Measurements from ENCODE around the gene BHMT. TPM values are rescaled to one million over a fixed set of nuclear protein-coding genes. Genes with fewer than 3 reads are reported as not detected.

Gene BHMT
- total RNA-seq, 1 experiment from 2014 or later, result 1.2 TPM

GRCh38 chr5:79107020-79107796 is 4.4 kb upstream of the BHMT start (continued):
- TF ChIP-seq E2F4 (CRISPR knock-in tag; IDR thresholded peaks at IDR 0.05; ENCODE audit: borderline replicate concordance, low read depth) (no peak), FOXK1 (CRISPR knock-in tag; IDR thresholded peaks at IDR 0.05) (no peak)

GRCh38 chr5:79108086-79108485 is 3.5 kb upstream of the BHMT start:
- CTCF ChIA-PET, result interaction anchor here (3.3 kb wide), 1 partner anchor 83 kb away, joined by 18 read pairs; no protein-coding TSS in a partner anchor
- no peak overlapping the region for H3K4me3 Mint-ChIP-seq
- POLR2A ChIA-PET, result no interaction called here
- H3K27ac Mint-ChIP-seq, result no peak overlapping the region
- H3K4me1 Mint-ChIP-seq, result peaks cover 8% of the 10 kb centered on the region; the same call in 1 of the 2 replicates
- H3K9me3 Mint-ChIP-seq, result no peaks in the 10 kb centered on the region
- no peaks in the 10 kb centered on the region for H3K36me3 Mint-ChIP-seq
- no peak for DNase-seq (ENCODE audit: low spot score)
- ATAC-seq, result no peak
- peaks cover 32% of the 10 kb centered on the region for H3K27me3 Mint-ChIP-seq (ENCODE audit: low read depth)
- TF ChIP-seq ZMAT4 (CRISPR knock-in tag; IDR thresholded peaks at IDR 0.05), result no peak
- no peak for TF ChIP-seq ZNF317 (CRISPR knock-in tag; IDR thresholded peaks at IDR 0.05; ENCODE audit: borderline replicate concordance, low read depth)

- H3K27me3 Mint-ChIP-seq (ENCODE audit: low read depth), result peaks cover 40% of the 10 kb centered on the region
- TF ChIP-seq ZBTB43 (CRISPR knock-in tag; IDR thresholded peaks at IDR 0.05) (no peak), SP1 (CRISPR knock-in tag; conservative IDR thresholded peaks at IDR 0.05) (no peak), ZNF532 (CRISPR knock-in tag; IDR thresholded peaks at IDR 0.05; ENCODE audit: borderline replicate concordance) (no peak), FOXP4 (CRISPR knock-in tag; IDR thresholded peaks at IDR 0.05) (no peak), ZNF396 (CRISPR knock-in tag; IDR thresholded peaks at IDR 0.05; ENCODE audit: borderline replicate concordance) (no peak)
- CTCF ChIA-PET, result interaction anchor here (1.2 to 1.6 kb wide), 4 partner anchors 24 to 210 kb away, joined by 5 to 15 read pairs (median 11); no protein-coding TSS in a partner anchor
- DNase-seq (ENCODE audit: low spot score) (no peak), ATAC-seq (no peak)
- POLR2A ChIA-PET, result no interaction called here
- H3K4me1 Mint-ChIP-seq, result peaks cover 8% of the 10 kb centered on the region; the same call in 1 of the 2 replicates
- H3K27ac Mint-ChIP-seq, result no peak overlapping the region
- H3K36me3 Mint-ChIP-seq, result no peaks in the 10 kb centered on the region
- no peaks in the 10 kb centered on the region for H3K9me3 Mint-ChIP-seq
- no peak overlapping the region for H3K4me3 Mint-ChIP-seq
Measured at GRCh38 chr5:79108792-79109191, 2.8 kb upstream of the BHMT start.

All from WTC11 (cell line).